Dedifferentiated amniotic fluid mesenchymal stem cell (primary cell): Measurements from ENCODE around the gene CCL8.

Experiments
- DNase-seq: peaks from one replicate; pipeline ENCODE4 v3.0.0-alpha.2; 2016; ENCODE audit errors: extremely low spot score

CCL8 gene

GRCh38 chr17:34367486-34368195 is 48.4 kb downstream of the CCL8 start:
- DNase-seq, result no peak

DNA sequence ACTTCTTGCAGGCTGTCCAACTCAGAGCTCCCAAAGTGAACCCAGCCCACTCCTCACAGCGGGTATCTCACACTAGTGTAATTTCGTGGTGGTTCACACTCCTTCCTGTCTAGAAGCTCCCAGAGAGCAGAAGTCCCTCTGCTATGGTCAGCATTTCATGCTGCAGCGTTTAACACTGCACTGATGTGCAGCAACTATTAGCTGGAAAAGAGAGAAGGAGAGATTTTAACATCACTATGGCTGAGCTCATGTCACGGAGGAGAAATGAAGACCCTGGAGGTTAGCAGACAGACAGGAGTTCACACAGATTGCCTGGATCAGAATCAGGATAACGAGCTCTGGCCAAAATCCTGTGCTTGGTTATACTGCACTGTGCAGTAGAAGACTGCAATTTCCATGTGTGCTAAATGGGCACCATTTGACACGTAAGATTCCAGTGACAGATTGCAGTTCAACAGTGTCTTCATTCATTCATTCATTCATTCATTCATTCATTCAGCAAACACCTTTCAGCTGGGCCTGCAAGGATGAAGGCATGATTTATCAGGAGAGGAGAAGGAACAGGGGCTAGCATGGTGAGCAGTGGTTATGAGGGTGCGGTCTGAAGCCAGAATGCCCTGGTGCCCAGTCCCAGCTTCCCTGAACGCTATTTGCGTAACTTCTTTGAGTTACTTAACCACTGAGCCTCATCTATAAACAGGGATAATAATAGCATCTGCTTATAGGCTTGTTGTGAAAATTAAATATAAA is 49.1 kb downstream of the CCL8 start:
- no peak for DNase-seq

- no peak for DNase-seq
Measured at GRCh38 chr17:34368946-34369500, 49.8 kb downstream of the CCL8 start.

- no peak for DNase-seq
Measured at GRCh38 chr17:34369571-34369970, 50.3 kb downstream of the CCL8 start.

GRCh38 chr17:34370376-34370996 is 51.3 kb downstream of the CCL8 start:
- no peak for DNase-seq

- no peak for DNase-seq
Measured at GRCh38 chr17:34370997-34371395, 51.8 kb downstream of the CCL8 start.
